Activated T-helper 1 cell treated with Interleukin-2 at 50 U/mL for 16 hours (primary cell): ENCODE data around the gene KRT84.

Experiments used
- DNase-seq: peaks from one replicate; pipeline ENCODE4 v3.0.0-alpha.2; 2020; ENCODE audit warnings: low read depth

Gene KRT84, protein sequence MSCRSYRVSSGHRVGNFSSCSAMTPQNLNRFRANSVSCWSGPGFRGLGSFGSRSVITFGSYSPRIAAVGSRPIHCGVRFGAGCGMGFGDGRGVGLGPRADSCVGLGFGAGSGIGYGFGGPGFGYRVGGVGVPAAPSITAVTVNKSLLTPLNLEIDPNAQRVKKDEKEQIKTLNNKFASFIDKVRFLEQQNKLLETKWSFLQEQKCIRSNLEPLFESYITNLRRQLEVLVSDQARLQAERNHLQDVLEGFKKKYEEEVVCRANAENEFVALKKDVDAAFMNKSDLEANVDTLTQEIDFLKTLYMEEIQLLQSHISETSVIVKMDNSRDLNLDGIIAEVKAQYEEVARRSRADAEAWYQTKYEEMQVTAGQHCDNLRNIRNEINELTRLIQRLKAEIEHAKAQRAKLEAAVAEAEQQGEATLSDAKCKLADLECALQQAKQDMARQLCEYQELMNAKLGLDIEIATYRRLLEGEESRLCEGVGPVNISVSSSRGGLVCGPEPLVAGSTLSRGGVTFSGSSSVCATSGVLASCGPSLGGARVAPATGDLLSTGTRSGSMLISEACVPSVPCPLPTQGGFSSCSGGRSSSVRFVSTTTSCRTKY

DNA sequence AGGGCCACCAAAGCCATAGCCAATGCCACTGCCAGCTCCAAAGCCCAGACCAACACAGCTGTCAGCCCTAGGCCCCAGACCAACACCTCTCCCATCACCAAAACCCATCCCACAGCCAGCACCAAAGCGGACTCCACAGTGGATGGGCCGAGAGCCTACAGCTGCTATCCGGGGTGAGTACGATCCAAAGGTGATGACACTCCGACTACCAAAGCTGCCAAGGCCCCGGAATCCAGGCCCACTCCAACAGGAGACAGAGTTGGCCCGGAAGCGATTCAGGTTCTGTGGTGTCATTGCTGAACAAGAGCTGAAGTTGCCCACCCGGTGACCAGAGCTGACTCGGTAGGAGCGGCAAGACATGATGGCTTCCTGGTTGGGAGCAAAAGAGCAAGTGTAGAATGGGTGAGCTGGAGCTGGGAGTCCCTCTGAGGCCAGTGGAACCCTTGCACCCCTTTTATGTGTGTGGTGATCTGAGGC lies at the start of gene KRT84:
KRT84 (minus strand) TSS at position 427 of the 477 bp plus-strand sequence; CDS start at position 360, 67 bp downstream.
- DNase-seq: no peak

DNA sequence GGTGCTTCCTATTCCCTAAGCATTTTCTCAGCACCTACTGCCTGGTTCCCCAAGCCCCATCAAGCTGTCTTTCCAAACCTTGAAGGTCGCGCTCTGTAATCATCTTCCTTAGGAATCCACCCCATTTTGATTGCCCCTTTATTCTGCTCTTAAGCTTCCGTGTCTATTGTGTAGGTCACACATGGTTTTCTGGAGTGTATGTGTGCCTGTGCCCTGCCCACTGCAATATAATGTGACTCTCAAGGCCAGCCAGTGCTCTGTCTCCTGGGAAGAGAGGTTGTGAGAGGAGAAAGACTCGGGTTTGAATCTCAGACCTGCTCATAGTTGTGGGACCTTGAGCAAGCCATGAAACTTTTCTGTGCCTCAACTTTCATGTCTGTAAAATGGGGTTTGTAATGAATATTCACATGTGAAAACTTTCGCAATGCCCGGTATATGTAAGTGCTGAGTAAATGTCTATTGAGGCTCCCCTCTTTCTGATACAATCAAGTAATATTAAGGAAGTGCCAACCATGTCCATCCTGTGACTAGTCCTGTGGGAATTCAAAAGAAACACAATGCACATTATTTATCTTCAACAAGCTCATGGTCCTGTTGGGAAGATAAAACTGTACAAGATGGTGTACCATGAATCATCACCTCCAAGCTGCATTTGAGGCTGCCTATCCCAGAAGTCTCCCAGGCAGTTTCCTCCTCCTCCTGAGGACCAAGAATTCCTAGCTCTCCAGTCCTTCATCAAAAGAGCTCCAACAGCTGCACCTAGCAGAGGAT lies 49.5 kb upstream of the KRT84 start:
- no peak for DNase-seq

DNA sequence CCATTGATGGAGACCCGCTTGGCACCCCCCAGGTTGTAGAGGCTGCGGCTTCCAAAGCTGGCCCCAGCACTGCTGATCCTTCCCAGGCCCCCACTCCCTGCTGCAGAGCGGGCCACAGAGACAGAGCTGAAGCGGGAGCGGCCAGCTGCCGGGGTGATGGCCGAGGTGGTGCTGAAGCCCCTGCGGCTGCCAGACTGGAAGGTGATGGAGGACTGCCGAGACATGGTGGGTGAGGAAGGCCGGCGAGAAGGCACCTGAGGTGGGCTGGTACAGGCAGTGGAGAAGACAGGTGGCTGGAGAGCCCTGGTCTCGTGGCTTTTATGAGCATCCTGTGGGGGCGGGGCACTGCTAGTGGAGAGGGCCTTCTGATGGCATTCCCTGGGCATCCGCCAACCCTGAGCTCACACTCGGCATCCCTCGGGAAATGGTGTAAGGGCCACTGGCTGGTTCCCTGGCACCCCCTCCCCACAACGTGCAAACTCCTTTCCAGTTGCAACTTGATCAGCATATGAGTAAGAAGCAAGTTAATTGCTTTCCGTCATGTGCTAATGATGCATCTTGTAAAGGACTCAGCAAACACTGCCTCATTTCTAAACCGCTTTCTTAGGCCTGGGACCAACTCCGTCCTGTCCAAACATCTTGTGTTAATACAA lies 48.8 kb upstream of the KRT84 start, which contains the start of gene KRT75:
KRT75 (minus strand) TSS at position 291 of the 653 bp plus-strand sequence; CDS start at position 224, 67 bp downstream.
- DNase-seq: no peak

DNA sequence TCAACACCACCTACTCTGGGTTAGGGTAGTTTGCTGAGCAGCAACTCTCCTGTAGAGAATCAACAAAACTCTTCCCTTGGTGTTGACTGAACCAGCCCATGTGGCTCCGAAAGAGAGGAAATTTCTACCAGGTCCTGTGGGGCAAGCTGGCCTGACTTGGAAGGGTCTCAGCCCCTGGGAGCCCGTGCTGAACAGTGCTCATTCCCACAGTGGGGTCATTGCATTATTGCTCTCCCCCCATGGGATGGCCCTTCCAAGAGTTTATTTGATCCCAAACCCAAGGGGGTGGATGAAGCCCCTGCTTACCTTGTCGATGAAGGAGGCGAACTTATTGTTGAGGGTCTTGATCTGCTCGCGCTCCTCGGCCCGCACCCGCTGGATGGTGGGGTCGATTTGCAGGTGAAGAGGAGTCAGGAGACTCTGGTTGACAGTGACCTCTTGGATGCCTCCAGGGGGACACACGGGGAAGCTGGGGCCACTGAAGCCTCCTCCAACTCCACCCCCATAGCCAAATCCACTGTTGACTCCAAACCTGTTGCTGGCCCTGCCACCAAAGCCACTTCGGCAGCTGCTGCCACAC lies 48.1 kb upstream of the KRT84 start:
- DNase-seq: no peak

DNA sequence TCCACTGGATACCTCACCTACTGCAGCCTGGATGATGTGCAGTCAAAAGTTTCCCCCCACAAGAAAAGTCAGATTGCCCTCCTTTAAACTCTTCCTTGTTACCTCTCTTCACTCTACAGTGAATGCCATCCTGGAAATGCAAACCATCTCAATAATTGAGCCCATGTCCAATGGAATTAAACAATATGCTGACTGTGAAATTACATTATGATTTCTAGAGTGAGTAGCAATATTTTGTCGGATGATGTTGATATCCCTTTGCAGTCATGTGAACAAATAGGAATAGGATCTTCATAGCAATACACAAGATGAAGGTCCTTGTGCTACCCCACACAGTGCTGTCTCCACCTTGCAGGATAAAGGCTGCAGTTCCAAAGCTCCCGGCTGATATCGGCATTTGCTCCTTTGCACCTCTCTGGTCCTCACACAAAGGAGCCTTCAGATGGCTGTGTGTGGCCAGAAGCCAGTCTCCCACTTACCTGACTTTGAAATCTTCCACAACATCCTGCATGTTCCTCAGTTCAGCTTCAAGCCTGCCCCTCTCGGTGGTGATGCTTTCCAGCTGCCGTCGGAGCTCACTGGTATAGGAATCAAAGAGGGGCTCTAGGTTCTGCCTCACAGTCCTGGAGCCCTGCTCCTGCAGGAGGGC lies 47.2 kb upstream of the KRT84 start:
- DNase-seq: no peak

DNA sequence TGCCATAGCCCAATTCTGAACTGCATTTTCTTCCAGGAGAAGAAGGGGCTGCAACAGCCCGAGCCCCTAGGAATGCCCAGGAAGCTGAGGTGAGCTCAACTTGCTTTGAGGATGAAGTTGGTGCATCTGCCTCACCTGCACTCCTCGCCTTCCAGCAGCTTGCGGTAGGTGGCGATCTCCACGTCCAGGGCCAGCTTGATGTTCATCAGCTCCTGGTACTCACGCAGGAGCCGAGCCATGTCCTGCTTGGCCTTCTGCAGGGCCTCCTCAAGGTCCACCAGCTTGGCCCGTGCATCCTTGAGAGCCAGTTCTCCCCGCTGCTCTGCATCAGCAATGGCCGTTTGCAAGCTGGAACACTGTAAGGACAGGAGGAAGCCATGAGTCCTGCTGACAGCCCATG lies 42.7 kb upstream of the KRT84 start:
- DNase-seq: no peak

DNA sequence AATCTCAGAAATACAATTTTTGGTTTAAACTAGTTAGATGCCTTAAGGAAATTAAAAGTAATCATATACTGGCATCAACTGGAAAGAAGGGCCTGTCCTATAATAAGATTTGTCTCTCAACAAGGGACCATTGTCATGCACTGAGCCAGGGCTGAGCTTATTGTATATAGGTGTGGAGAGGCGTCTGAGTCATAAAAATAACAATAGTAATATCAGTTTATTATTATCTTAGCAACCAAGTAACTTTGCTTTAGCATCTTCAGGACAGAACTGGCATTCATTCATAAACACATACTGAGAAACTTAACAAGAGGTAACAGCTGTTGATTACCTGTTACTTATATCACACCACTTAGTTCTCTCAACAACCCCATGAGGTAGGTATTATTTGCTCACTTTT lies 41.6 kb upstream of the KRT84 start:
- DNase-seq: no peak

DNA sequence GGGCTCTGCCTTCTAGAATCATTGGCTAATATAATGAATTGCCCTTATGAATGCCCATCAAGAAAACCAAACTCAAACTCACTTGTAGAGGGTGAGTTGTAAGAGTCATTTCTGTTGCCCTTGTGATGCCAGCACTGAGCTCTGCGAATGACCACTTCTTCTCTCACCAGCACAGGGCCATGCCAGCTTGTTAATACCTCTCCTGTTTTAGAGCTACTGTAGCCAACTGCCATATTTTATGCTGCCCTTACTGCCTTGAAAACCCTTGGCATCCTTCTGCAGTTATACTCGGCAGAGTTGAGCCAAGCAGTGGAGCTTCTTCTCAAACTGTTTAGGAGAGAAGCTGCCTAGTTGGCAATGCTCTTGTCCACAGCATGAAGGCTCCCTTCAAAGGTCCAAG lies 40.6 kb upstream of the KRT84 start:
- no peak for DNase-seq

DNA sequence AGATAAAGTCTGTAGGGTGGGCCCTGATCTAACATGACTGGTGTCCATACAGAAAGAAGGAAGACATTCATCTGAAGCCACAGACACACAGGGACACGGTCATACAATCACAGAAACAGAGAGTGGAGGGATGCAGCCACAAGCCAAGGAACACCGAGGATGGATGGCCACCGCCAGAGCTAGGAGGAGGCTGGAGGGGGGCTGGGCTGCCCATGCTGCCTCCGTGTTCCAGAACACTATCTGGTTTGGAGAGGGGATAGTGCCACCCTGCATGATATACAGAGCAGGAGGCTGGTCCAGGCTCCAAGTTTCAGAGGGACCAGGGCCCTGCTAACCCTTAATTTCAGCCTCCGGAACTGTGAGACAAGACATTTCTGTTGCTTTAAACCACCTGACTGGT lies 40.0 kb upstream of the KRT84 start:
- DNase-seq: no peak

DNA sequence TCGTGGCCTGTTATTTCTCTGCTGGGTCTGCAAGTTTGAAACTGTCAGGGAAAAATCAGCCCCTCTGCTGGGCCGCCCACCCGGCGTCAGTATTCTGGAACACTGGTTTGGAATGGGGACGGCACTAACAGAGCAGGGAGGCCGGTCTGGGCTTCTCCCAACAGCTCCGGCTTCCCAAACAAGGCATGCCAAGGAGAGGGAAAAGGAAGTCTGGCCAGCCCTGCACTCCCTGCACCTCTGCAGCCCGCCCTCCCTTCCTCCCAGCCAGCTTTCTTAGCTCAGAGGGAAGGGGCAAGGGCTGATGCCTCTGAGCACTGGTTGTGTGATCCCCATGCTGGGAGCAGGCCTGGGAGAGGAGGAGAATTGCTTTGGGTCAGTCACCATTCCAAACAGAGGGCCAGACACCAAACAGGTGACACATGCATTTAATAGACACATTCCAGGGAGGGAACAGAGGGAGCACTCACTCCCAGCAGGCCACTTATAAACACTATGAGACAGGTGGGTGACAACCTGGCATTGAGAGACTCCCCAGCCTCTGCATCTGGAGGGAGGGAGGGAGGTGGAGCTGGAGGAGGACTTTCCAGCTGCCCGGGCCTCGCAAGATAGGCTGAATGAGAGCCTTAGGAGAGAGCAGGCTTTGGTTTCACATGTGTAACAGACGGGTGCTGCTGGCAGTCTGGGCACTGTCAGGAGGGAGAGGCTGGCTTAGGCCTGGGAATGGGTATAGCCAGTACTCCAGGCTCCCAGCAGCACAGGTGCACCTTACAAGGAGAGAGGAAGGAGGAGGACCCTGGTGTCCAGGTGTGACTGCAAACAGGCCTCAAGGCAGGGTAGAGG lies 38.4 kb upstream of the KRT84 start:
- no peak for DNase-seq

DNA sequence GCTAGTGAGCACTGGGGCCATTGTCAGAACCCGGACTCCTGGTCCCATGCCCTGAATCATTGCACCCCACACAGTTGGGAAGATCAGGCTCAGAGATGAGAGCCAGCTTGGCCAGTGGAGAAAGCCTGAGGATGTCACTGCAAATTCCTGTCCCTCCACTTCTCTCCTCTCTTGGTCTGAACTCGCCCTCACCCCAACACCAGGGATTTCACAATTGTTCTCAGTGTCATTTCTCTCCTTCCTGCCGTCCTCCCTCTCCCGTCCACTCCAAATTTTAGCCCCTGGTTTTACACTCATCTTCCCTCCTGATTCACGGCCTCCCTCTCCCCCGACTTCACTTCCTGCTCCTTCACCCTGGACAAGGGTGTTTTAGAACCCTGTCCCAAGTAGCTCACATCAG lies 37.6 kb upstream of the KRT84 start:
- no peak for DNase-seq

DNA sequence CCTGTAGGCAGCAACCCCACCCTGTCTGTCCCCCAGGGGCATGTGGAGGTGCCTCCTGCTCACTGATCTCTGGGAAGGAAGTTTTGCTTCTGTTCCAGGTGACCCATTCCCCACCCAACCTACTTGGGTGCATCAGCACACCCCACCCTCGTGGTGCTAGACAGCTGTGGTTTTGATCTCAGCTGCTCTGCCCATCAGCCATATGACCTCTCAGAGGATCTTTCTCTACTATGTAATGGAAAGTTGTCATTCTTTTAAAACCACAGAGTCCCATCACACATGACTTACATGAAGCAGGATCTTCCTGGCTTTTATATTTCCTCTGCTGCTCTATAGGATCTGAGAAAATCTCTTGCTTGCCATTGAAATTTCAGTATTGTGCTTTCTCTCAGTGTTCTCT lies 34.2 kb upstream of the KRT84 start:
- DNase-seq: no peak

DNA sequence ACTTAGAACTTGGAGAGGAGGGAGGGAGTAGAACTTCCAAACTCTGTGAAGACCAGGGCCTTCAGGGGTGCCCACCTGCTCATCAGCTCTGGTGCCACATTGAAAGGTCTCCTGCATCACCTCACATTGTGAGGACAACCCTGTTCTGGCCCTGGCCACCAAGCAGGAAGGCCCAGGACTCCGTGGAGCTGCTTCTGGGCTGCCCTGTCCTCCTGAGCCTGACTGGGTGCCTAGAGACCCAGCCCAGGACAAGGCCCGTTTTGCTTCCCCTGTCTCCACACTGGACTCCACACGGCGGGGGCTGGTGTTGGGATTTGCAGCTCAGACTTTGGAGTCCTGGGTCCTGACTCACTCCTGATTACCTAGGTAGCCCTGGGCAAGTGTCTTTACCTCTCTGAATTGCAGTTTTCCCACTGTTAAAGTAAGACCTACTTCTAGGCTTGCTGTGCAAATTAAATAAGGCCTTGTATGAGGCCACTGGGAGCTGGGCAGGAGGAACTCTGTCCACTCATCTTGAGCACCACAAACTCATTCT lies 33.2 kb upstream of the KRT84 start:
- DNase-seq: no peak

DNA sequence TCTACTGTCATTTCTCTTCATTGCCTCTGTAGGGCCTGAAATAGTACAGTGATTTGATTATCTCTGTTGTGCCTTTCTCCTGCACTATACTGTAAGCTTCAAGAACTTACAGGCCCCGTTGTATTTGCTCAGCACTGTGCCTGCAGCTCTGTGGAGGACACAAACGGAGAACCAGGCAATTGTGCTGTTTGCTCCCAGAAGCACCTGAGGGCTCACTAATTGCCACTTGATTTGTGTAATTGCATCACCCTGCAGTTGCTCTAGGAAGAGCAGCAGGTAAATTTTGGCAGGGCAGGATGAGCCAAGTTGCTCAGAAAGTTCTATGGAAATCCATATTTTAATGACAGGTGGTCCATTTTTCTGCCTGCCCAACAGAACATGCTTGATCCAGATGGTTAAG lies 32.3 kb upstream of the KRT84 start:
- no peak for DNase-seq

DNA sequence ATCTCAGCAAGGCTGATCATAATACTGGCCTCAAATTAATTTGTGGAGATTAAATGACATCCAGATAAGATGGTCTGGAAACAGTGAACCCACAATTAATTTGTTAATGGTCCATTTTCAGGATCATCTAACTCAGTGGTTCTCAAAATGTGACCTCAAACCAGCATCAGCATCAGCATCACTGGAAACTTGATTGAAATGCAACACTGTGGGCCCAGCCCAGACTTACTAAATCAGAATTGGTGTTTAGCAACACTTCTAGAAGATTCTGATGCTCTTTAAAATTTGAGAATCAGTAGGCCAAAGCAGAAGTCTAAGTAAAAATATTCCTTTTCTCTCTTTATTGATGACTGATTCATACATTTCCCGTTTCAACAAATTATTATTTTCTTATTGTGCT lies 31.3 kb upstream of the KRT84 start:
- no peak for DNase-seq

DNA sequence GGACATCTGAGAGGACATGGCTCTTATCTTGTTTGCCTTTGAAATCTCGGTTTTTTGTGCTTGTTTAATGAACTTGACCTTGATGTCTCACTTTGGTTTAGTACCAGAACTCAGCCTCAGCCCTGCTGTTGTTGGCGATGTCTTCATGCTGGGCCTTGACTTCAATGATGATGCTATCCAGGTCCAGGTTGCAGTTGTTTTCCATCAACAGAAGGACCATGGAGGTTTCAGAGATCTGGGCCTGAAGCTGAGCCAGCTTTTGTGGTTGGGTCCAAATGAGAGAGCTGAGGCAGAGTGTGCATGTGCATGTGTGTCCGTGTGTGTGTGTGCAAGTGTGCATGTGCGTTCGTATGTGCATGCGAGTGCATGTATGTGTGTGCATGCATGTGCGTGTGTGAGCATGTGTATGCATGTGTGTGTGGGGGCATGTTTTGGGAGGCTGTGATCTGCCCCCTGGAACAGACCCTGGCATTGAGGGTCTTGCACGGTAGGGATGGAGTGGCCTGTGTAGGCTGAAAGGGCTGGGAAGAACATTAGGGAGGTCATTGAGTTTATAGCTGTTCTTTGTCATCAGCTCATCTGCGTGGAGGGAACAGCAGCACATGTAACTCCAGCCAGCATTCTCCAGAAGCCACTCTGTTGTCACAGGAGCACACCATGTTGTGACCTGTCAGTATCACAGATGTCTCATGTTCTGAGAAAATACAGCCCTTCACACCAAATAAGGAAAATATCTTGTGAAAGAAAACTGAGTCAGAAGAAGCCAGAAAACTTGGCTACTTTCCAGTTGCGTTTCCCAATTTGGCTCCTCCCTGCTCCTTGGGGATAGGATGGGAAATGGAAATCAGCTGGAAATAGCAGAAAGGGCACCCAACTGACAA lies 30.7 kb upstream of the KRT84 start:
- DNase-seq: no peak

DNA sequence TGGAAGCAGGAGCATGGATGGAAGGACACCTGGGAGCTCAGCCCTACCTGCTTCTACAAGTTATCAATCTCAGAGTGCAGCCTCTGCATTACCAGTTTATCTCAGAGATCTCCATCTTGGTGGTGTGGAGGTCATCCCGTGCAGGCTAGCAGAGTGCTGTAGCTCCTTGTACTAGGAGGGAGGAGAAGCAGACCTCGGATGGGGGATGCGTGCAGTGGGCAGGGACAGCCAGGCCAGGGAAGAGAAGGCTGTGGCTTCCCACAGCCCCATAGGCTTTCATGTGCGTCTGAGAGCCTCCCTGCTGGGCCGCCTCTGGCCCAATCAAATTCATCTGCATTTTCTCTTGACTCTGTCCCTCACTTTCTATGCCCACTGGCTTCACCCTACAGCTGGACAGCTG lies 29.5 kb upstream of the KRT84 start:
- no peak for DNase-seq

DNA sequence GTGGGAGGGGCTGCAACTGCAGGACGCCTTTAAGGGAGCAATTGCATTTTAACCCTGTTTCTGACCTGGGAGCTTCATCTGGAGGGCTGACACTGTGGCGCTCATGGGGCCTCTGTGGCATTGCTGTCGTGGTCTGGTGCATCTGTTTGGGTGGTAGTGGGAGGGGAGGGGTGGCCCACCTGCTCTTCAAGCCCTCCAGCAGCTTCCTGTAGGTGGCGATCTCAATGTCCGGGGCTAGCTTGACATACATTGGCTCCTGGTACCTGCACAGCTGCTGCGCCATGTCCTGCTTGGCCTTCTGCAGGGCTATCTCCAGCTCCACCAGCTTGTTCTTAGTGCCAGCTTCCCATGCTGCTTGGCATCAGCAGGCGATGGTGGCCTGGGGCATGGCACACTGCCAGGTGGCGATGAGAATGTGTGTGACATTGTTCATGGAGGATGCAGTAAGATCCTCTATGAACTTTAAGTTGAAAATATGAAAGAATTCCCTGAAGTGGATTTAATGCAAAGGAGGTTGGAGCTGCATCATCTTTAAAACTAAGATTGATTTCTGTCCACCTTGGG lies 28.4 kb upstream of the KRT84 start:
- DNase-seq: no peak

DNA sequence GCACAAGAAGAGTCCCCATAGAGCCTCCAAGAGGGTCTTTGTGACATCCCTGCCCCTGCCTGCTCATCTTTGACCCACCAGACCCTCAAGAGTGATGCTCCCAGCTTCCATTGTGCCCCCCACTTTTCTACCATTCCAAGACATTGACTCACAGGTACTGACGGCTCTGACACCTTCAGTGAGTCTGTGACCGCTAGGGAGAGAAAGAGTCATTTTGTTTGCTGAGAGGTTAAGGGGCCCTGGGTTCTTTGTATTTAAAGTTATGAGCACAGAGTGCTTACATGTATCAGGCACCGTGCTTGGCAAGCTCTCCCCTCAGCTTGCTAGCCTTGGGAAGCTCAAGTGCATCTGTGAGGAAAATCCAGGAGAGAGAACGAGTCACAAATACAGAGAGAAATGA lies 27.8 kb upstream of the KRT84 start:
- no peak for DNase-seq
